Lung (tissue), 12 donors: ENCODE data around the gene R3HCC1L. TPM values are rescaled to one million over a fixed set of nuclear protein-coding genes. Genes with fewer than 3 reads are reported as not detected.

Experiments used
- ATAC-seq: fragments of 200-7000 bp; cut with Tn5 transposase; one replicate; pipeline ENCODE4 v1.9.1; 2020; ENCODE audit warnings: moderate number of reproducible peaks; ENCODE audit not compliant: insufficient read depth, low FRiP score
- DNase-seq, 3 donors: peaks; one replicate each; pipeline ENCODE4 v3.0.0-alpha.2; 2013 to 2017
- H3K27ac ChIP-seq, 2 donors: one replicate each; pipeline ENCODE4 v1.5.1; 2013; ENCODE audit warnings: mild to moderate bottlenecking in 2 of 2, moderate library complexity in 2 of 2, control low read depth in 1 of 2, inconsistent platforms in 1 of 2, low read depth in 1 of 2, low read length in 1 of 2
- H3K27me3 ChIP-seq, 3 donors: one replicate each; pipeline ENCODE4 v1.5.1; 2013; ENCODE audit warnings: low read length in 2 of 3; ENCODE audit not compliant: control insufficient read depth in 3 of 3, insufficient read depth in 3 of 3
- H3K36me3 ChIP-seq, 4 donors: one replicate each; pipeline ENCODE4 v1.5.1; 2013; ENCODE audit warnings: low read length in 4 of 4, mild to moderate bottlenecking in 1 of 4, moderate library complexity in 1 of 4; ENCODE audit not compliant: control insufficient read depth in 4 of 4, insufficient read depth in 4 of 4
- H3K4me1 ChIP-seq, 5 donors: one replicate each; pipeline ENCODE4 v1.5.1; 2013; ENCODE audit warnings: low read length in 5 of 5, mild to moderate bottlenecking in 2 of 5, moderate library complexity in 1 of 5; ENCODE audit not compliant: control insufficient read depth in 5 of 5, insufficient read depth in 5 of 5
- H3K4me3 ChIP-seq: one replicate; pipeline ENCODE4 v1.5.1; 2013; ENCODE audit warnings: mild to moderate bottlenecking, control low read depth, moderate library complexity
- H3K9ac ChIP-seq, 2 donors: one replicate each; pipeline ENCODE4 v1.5.1; 2013; ENCODE audit warnings: low read length in 2 of 2, control low read depth in 1 of 2; ENCODE audit not compliant: insufficient read depth in 1 of 2
- H3K9me3 ChIP-seq, 4 donors: one replicate each; pipeline ENCODE4 v1.5.1; 2013; ENCODE audit warnings: low read length in 3 of 4, mild to moderate bottlenecking in 1 of 4, moderate library complexity in 1 of 4; ENCODE audit not compliant: control insufficient read depth in 4 of 4, insufficient read depth in 3 of 4
- CTCF ChIP-seq: IDR thresholded peaks from 2 replicates; pipeline ENCODE4 v1.5.1; 2012; ENCODE audit warnings: mild to moderate bottlenecking; ENCODE audit errors: control extremely low read depth, extremely low read depth
- WGBS, 2 donors: extraction: QIAGEN DNeasy Blood & Tissue Kit; methylation state at CpG; one replicate each; pipeline ENCODE4 v1.1.7; 2013; 5-methylcytosine and 5-hydroxymethylcytosine counted together
- polyA plus RNA-seq, 2 donors: library from polyadenylated mRNA; stranded (reverse); fragments of 200-250 nt; gene quantifications; one replicate each; pipeline ENCODE4 v1.2.1, GENCODE V29; 2013
- total RNA-seq, 2 donors: library from RNA; depleted of rRNA in 1 of 2; stranded (reverse); fragments of >200 nt in 1 of 2; gene quantifications; one replicate each; pipeline ENCODE4 v1.2.1, GENCODE V29; 2014 to 2021
- donor health status: control.
- donor health status: control.
- donor health status: Bipolar disorder and iron deficiency.
- donor health status: healthy.
- donor health status: DM: yes; HTN: yes; CAD: no.

Gene R3HCC1L
- total and polyA plus RNA-seq, 4 donors, result 5.0 to 39.4 (median 11.3) TPM

DNA sequence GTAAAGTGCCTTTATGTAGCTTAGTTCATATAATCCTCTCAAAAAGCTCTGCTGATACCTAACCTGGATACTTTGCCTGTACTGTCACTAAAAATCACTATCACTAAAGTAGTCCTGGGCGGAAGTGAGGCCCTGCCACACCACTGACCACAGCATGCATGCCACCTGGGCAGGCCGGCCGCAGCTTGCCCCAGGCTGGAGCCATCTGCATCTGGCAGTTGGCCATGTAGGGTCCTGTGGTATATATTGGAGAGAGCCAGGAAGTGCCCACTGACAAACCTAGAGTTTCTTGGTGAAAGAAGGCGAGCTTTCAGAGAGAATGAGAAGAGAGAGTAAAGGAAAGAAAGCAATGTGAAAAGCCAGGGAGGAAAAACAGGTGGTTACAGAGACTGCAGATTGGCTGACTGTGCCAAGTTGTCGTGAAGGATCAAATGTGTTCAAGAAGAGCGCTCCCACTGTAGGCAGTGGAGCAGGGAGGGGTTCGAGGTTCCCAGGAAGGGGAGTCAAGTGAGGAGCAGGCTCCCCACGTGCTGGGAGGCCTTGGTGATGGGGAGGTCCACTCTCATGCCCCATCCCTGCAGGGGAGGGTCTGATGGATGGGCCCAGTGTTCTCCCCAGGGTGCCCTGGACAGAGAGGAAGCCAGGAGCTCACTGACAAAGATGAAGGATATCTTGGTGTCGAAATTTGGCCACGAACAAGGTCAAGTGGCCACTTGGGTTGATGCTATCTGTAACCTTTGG is 119.9 kb downstream of the R3HCC1L start:
- DNase-seq (no peak), ATAC-seq (no peak)
- WGBS, 2 donors, result 86 to 91% methylated on average over 10 of the region's 10 CpGs
- H3K27ac ChIP-seq, result no peak overlapping the region
- H3K9ac ChIP-seq, result no peak overlapping the region
- no peak for TF ChIP-seq CTCF
- H3K9me3 ChIP-seq, result no peaks in the 10 kb centered on the region
- no peaks in the 10 kb centered on the region for H3K27me3 ChIP-seq
- H3K4me3 ChIP-seq, result no peak overlapping the region
- no peaks in the 10 kb centered on the region for H3K4me1 ChIP-seq
- H3K36me3 ChIP-seq, result peaks cover 0 to 18% (median 9%) of the 10 kb centered on the region in 4 donors

DNA sequence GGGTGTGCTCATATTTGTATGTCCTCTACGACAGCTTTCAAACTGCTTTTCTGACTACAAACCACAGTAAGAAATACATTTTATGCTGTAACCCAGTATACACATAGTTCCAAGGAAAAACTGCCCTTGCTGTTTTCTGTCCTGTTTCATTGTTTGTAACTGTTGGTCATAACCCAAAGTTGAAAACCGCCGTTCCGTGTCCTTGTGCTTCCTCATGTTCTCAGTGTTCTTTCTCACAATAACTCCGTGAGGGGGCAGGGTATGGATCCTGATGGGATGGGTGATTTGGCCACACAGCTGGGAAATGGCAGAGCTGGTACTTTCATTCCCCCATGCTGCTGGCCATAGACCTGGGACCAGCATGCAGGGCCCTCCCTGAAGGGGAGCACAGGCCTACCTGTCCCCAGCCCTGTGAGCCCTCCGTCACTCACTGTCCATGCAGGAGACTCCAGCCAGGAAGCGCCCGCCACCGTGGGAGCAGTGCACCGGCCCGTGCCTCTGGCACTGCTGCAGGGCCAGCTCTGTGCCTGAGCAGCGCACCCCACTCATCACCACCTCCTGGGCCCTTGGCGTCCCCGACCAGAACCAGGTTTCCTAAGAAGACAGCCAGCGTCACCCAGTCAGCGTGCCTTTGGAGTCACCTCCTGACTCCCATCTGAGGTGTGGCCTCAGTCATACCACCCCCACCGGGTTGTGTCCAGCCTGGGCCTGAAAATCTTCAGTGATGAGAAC is 120.9 kb downstream of the R3HCC1L start:
- no peak for TF ChIP-seq CTCF
- Histone ChIP-seq H3K4me3 (no peak overlapping the region), H3K9me3 (no peaks in the 10 kb centered on the region), H3K36me3 (peaks cover 0 to 18% (median 6%) of the 10 kb centered on the region in 4 donors), H3K27me3 (no peaks in the 10 kb centered on the region), H3K4me1 (no peaks in the 10 kb centered on the region), H3K27ac (no peak overlapping the region), H3K9ac (no peak overlapping the region)
- 91 to 95% methylated on average over 17 of the region's 17 CpGs for WGBS, 2 donors
- DNase-seq (no peak), ATAC-seq (no peak)

GRCh38 chr10:98256692-98257091 is 122.2 kb downstream of the R3HCC1L start:
- Histone ChIP-seq H3K9ac (no peak overlapping the region), H3K27me3 (no peaks in the 10 kb centered on the region), H3K27ac (no peak overlapping the region), H3K36me3 (peaks cover 0 to 10% (median 2%) of the 10 kb centered on the region in 4 donors), H3K4me3 (no peak overlapping the region), H3K9me3 (no peaks in the 10 kb centered on the region), H3K4me1 (no peaks in the 10 kb centered on the region)
- no peak for ATAC-seq
- DNase-seq, result no peak
- 94 to 96% methylated on average over 11 of the region's 11 CpGs for WGBS, 2 donors
- no peak for TF ChIP-seq CTCF
